Activated CD4-positive, CD25-positive, alpha-beta regulatory T cell (primary cell): ENCODE measurements around the gene HS6ST3.

ENCODE experiments used
- DNase-seq, 4 experiments: peaks; one replicate each; lab custom pipeline; 2025; lab: John Stamatoyannopoulos, UW

Gene HS6ST3

DNA sequence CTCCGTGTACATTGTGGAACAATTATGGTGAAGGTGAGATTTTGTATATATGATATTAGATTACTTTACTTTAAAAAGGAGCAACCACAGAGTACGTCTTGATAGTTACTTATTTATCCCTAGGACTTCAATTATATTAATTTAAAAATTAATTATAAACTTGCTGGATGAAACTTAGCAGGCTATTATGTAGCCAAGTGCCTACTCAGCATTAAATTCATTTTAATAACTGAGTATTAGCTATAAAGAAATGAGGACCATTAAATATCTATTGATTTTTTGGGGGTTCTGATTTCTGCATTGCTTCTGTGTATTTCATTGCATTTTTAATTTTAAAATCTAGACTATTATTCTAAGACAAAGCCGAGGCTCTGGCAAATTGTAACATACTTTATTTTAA, 109.4 kb downstream of the HS6ST3 start:
- no peak for DNase-seq

GRCh38 chr13:96200810-96201209, 110.9 kb downstream of the HS6ST3 start:
- no peak for DNase-seq

- no peak for DNase-seq
These were observed 112.4 kb downstream of the HS6ST3 start for GRCh38 chr13:96202315-96202714.

DNA sequence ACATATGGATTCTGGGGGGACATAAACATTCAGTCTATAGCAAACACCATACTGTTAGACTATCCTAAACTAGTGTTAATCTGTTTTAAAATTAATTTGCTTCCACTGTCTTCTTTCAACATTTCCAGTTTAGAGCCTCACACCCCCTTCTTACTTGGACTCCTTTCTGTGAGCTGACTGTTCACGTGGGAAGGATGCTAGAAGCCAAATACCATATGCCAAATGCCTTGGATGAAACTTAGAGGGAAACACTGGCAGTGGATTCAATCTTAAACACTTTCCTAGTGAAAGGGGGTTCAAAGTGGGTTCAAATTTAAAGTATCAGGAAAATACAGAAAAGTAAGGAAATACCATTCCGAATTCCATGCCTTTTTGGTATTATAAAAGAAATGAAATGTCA, 113.6 kb downstream of the HS6ST3 start:
- no peak for DNase-seq

- DNase-seq = no peak
These were observed 125.0 kb downstream of the HS6ST3 start for GRCh38 chr13:96214824-96215445.

DNA sequence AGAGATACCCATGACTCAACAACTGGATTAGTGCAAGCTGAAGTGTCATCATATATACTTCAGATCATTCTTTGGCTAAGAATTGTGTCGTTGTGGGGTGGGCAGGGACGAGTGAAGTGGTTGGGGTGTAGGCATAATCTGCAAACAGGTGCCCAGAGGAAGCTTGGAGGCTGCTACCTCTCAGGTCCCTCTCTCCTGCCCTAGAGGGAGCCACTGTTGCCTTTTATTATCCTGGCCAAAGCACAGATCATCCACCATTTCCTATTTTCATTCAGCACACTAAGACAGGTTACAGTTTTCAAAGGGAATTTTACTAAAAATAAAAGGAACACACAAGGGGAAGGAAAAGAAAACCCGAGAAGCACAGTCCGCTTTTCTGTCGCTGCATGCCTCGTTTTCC, 126.6 kb downstream of the HS6ST3 start:
- no peak for DNase-seq

DNA sequence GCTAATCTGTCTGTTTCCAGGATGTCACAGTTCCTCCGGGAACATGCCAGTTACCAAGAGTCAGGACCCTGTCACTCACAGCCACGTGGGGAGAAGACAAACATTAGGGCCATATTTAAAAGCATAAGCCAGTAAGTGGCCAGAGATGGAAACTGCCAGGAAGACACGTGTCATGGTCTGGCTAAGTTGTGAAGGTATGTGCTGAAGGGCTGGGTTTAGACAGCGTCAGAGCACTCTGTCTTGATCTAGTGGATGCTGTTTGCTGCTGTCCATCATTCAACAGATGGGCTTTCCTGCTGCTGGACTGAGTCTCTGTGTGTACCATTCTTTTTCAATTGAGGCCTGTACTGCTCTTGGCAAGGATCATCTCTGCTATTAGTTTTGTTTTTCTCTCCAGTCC, 128.6 kb downstream of the HS6ST3 start:
- DNase-seq = no peak

DNA sequence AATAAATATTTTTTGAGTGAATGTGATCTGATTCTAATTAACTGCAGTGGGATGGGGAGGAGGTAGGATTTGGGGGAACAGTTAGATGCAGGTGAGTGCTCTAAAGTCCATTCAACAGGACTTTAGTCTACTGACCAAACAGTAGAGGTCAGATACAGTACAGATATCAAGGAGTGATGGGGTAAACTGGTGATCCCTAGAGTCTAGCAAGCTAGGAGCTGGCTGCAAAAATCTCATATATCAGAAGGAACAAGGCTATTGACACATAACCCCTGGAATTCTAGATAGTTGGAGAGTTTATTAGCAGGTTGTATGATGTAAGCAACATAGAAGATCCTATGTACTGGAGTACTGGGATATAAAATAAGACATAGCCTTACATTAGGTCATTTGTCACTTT, 131.6 kb downstream of the HS6ST3 start:
- DNase-seq = no peak

GRCh38 chr13:96223231-96223630, 133.3 kb downstream of the HS6ST3 start:
- DNase-seq = no peak

- no peak for DNase-seq
These were observed 139.4 kb downstream of the HS6ST3 start for GRCh38 chr13:96229356-96229755.

GRCh38 chr13:96238241-96238640, 148.3 kb downstream of the HS6ST3 start:
- DNase-seq = no peak

GRCh38 chr13:96238861-96239260, 149.0 kb downstream of the HS6ST3 start:
- no peak for DNase-seq

DNA sequence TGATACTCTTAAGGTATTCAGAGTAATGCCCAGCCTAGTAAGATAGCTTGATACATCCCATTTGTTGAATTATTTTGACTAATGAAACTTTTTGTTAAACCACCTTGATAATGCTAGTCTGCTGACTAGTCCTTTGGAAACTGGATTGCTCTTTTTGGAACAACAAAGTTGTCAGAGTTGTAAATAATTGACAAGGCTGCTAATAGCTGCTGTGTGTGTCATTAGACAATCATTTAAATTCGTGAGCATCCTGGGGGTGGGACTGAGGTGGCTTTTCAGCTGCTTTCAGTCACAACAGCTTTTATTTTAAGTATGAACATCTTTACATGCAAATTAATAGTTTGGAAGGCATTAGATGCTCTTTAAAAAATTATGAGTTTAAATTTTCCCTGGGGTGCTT, 153.5 kb downstream of the HS6ST3 start:
- DNase-seq = no peak

- DNase-seq = no peak
These were observed 158.2 kb downstream of the HS6ST3 start for GRCh38 chr13:96248103-96248502.

GRCh38 chr13:96248996-96249395, 159.1 kb downstream of the HS6ST3 start:
- DNase-seq = no peak

GRCh38 chr13:96252903-96253302, 163.0 kb downstream of the HS6ST3 start:
- DNase-seq = no peak

DNA sequence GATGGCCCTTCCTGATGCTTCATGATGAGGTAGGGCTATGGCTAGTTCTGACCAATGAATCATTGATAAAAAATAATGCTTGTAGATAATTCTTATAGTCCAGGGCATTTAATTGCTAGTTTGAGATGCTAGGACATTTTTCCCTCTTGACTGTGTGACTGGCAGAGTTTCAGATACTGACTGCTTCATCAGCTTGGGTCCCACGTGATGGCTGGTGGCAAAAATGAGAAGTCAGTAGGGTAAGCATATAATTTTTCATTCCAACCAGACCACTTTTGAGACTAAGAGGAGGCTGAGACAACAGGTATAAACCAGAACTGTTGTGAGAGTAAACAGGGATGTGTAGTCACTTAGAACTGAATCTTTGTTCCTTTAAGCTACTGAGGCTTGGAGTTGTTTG, 183.3 kb downstream of the HS6ST3 start:
- DNase-seq = no peak

DNA sequence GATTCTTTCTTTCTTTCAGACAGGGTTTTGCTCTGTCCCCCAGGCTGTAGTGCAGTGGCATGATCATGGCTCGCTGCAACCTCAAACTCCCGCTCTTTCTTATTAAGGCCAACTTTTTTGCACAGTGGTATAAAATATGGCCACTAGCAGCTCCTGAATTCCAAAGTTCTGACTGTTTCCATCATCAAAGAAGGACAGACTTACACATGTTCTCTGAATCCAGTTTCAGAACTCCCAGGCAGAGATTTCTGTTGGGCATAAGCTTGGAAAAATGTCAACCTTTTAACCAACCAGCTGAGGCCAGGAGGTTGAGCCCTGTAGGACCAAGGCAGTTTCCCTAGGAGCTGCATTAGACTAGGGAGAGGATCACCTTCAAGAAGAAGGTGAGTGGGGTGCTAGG, 184.1 kb downstream of the HS6ST3 start:
- no peak for DNase-seq

- DNase-seq = no peak
These were observed 190.0 kb downstream of the HS6ST3 start for GRCh38 chr13:96279904-96280303.

- no peak for DNase-seq
These were observed 195.1 kb downstream of the HS6ST3 start for GRCh38 chr13:96284971-96285370.

DNA sequence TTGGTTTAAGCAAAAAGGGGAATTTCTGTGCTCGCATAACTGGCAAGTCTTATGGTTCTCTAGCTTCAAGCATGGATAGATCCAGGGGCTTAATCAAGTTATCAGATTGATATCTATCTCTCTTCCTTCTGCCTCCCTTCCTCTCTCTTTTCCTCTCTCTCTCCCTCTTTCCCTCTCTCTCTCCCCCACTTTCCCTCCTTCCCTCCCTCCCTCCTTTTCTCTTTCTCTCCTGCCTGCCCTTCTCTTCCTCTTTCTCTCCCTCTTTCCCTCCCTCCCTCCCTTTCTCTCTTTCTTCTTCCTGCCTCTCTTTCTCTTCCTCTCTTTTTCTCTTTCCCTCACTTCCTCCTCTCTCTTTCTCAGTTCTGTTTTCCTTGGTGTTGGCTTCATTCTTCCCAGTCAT, 195.8 kb downstream of the HS6ST3 start:
- no peak for DNase-seq

DNA sequence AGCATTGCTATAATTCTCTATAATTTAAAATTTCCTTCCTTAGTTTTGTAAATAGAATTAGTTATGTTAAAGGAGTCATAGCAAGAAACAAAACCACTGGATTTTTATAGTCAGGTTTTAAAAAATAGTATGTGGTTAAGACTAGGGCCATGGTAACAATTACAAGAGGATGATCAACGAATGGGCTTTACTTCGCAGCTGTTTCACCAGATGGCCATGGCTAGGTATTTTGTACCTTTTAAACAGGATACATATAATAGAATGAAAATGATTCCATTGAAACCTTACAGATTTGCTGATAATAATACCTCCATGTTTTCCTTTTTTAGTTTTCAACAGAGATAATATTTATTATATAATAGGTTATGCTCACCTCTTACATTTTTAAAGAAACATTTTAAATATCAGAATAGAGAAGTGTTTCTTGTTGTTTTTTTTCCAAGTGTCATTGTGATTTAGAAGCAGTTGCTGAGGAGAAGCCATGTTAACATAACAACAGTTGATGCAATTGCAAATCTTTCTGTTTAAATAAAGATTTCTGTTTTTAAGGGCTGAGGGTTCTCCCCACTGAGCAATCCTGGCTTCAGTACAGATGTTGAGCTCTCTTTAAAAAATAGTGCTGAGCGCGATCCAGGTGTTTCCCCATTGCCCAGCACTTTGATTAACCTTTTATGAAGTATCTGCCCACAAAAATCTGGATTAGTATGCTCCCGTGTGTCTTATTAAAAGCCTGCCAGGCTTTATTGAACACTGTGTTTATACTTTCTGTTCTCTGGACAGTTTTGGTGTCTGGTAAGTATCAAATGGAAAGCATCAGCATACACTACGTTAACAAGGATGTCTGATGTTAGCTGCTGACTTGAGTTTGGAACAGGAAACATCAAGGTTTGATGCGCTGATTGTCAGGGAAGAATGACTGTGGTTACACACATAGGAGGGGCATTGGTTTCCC, 205.3 kb downstream of the HS6ST3 start:
- no peak for DNase-seq

- no peak for DNase-seq
These were observed 207.5 kb downstream of the HS6ST3 start for GRCh38 chr13:96297360-96297759.

DNA sequence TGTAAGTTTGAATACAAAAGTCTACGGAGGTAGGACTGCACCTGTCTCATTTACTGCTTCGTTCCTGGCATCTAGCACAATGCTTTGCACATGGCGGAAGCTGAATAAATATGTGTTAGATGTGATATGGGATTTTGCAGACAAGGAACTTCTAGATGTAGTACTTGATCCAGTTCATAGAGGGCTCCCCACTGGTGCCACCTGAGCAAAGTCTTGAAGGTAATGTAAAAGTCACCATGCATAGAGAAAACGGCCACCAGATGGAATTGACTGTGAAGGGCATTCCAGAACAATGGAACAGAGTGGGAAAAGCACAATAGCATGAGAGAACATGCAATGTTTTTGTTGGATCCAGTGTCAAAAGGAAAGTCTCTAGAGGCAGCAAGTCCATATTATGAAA, 209.3 kb downstream of the HS6ST3 start:
- DNase-seq = no peak
